ENCODE measurements around the gene LYSMD4. TPM values are rescaled to one million over a fixed set of nuclear protein-coding genes. Genes with fewer than 3 reads are reported as not detected.
A peak's percentile ranks its signal among the peaks of the same experiment; 100 is the strongest.

LYSMD4 gene
- total RNA-seq, 1 donor from 2014 or later, result 16.4 TPM

- H3K27me3 Mint-ChIP-seq (ENCODE audit: low read depth), result no peaks in the 10 kb centered on the region
- no peak for TF ChIP-seq CTCF (conservative IDR thresholded peaks at IDR 0.05)
- H3K36me3 Mint-ChIP-seq (ENCODE audit: low read depth), result no peaks in the 10 kb centered on the region
- H3K27ac Mint-ChIP-seq (ENCODE audit: unreplicated experiment), result no peak overlapping the region
- no peaks in the 10 kb centered on the region for H3K4me1 Mint-ChIP-seq
- H3K9me3 Mint-ChIP-seq, result no peaks in the 10 kb centered on the region
- H3K4me3 Mint-ChIP-seq, result no peak overlapping the region
- DNase-seq (ENCODE audit: low read depth, low spot score), result no peak
These were observed 10.9 kb upstream of the LYSMD4 start for GRCh38 chr15:99744142-99744541.

- DNase-seq (ENCODE audit: low read depth, low spot score), result no peak
- Mint-ChIP-seq H3K4me3 (no peak overlapping the region), H3K27ac (ENCODE audit: unreplicated experiment) (no peak overlapping the region), H3K36me3 (ENCODE audit: low read depth) (no peaks in the 10 kb centered on the region), H3K4me1 (no peaks in the 10 kb centered on the region), H3K9me3 (no peaks in the 10 kb centered on the region), H3K27me3 (ENCODE audit: low read depth) (no peaks in the 10 kb centered on the region)
- TF ChIP-seq CTCF (conservative IDR thresholded peaks at IDR 0.05), result no peak
These were observed 8.6 kb upstream of the LYSMD4 start for GRCh38 chr15:99741835-99742234.

- DNase-seq (ENCODE audit: low read depth, low spot score), result no peak
- Mint-ChIP-seq H3K27ac (ENCODE audit: unreplicated experiment) (no peak overlapping the region), H3K4me1 (no peaks in the 10 kb centered on the region), H3K4me3 (no peak overlapping the region), H3K9me3 (peaks cover 2% of the 10 kb centered on the region), H3K36me3 (ENCODE audit: low read depth) (peaks cover 2% of the 10 kb centered on the region), H3K27me3 (ENCODE audit: low read depth) (no peaks in the 10 kb centered on the region)
- TF ChIP-seq CTCF (conservative IDR thresholded peaks at IDR 0.05), result no peak
These were observed 5.0 kb upstream of the LYSMD4 start for GRCh38 chr15:99738021-99738847.

- peaks cover 8% of the 10 kb centered on the region for H3K4me1 Mint-ChIP-seq
- no peak for DNase-seq (ENCODE audit: low read depth, low spot score)
- no peak overlapping the region for H3K4me3 Mint-ChIP-seq
- peaks cover 2% of the 10 kb centered on the region for H3K36me3 Mint-ChIP-seq (ENCODE audit: low read depth)
- TF ChIP-seq CTCF (conservative IDR thresholded peaks at IDR 0.05), result no peak
- H3K27ac Mint-ChIP-seq (ENCODE audit: unreplicated experiment), result no peak overlapping the region
- H3K27me3 Mint-ChIP-seq (ENCODE audit: low read depth), result no peaks in the 10 kb centered on the region
- H3K9me3 Mint-ChIP-seq, result peaks cover 2% of the 10 kb centered on the region
These were observed 3.5 kb upstream of the LYSMD4 start for GRCh38 chr15:99736702-99737101.

GRCh38 chr15:99735868-99736267 is 2.6 kb upstream of the LYSMD4 start:
- no peaks in the 10 kb centered on the region for H3K27me3 Mint-ChIP-seq (ENCODE audit: low read depth)
- H3K4me3 Mint-ChIP-seq, result peak overlapping the region; percentile 72

More at GRCh38 chr15:99735868-99736267, 2.6 kb upstream of the LYSMD4 start:
- Mint-ChIP-seq H3K27ac (ENCODE audit: unreplicated experiment) (no peak overlapping the region), H3K36me3 (ENCODE audit: low read depth) (peaks cover 2% of the 10 kb centered on the region), H3K4me1 (peaks cover 14% of the 10 kb centered on the region), H3K9me3 (peaks cover 2% of the 10 kb centered on the region)
- no peak for DNase-seq (ENCODE audit: low read depth, low spot score)
- no peak for TF ChIP-seq CTCF (conservative IDR thresholded peaks at IDR 0.05)
